ENCODE results near the gene SIGLEC8. TPM values are rescaled to one million over a fixed set of nuclear protein-coding genes. Genes with fewer than 3 reads are reported as not detected.

The SIGLEC8 gene
- total RNA-seq, 1 experiment from 2014 or later: not detected

DNA sequence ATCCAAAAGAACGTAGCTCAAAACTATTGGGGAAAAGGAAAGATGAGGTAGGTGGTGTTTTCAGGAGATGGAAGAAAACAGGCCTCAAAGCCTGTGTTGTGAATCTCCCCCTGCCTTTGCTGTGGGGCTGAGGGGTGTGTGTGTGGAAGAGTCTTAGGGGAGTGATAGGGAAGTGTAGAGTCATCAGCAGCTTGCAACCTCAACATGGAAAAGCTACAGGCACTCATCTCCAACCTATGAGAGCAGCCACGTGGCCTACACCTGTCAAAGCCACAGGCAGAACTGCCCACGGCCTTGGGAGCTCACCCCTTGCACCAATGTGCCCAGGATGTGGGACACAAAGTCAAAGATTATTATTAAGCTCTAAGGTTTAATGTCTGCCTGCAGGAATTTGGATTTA lies 47.6 kb upstream of the SIGLEC8 start:
- H3K4me1 ChIP-seq (ENCODE audit: insufficient read depth, low read length): no peaks in the 10 kb centered on the region
- ChIA-PET CTCF (no interaction called here), POLR2A (ENCODE audit: unreplicated experiment) (no interaction called here)
- H4K20me1 ChIP-seq (ENCODE audit: low read length): no peaks in the 10 kb centered on the region
- H3K4me2 ChIP-seq (ENCODE audit: low read length): no peak overlapping the region
- H2AFZ ChIP-seq (ENCODE audit: low read length): no peak overlapping the region
- BruUV-seq (replicated peaks): no TSS peak
- H3K9me3 ChIP-seq (ENCODE audit: low read length): no peaks in the 10 kb centered on the region
- peaks cover 43% of the 10 kb centered on the region for H3K27me3 ChIP-seq (ENCODE audit: low read length)
- no peak overlapping the region for H3K27ac ChIP-seq (ENCODE audit: low read length)
- DNase-seq: no peak
- H3K4me3 ChIP-seq (ENCODE audit: low read length): no peak overlapping the region
- no peaks in the 10 kb centered on the region for H3K36me3 ChIP-seq (ENCODE audit: low read depth, low read length)
- no peaks in the 10 kb centered on the region for H3K79me2 ChIP-seq (ENCODE audit: low read length)
- no peaks in the 10 kb centered on the region for H3F3A ChIP-seq (ENCODE audit: low read length, unreplicated experiment)
- H3K9ac ChIP-seq (ENCODE audit: low read length): no peak overlapping the region
- no peak for ATAC-seq
- TF ChIP-seq EZH2phosphoT487 (IDR thresholded peaks at IDR 0.05; ENCODE audit: borderline replicate concordance, low read length) (no peak), EZH2 (IDR thresholded peaks at IDR 0.05; ENCODE audit: low read length, unreplicated experiment) (no peak)
- TF ChIP-seq, protein P1, sequence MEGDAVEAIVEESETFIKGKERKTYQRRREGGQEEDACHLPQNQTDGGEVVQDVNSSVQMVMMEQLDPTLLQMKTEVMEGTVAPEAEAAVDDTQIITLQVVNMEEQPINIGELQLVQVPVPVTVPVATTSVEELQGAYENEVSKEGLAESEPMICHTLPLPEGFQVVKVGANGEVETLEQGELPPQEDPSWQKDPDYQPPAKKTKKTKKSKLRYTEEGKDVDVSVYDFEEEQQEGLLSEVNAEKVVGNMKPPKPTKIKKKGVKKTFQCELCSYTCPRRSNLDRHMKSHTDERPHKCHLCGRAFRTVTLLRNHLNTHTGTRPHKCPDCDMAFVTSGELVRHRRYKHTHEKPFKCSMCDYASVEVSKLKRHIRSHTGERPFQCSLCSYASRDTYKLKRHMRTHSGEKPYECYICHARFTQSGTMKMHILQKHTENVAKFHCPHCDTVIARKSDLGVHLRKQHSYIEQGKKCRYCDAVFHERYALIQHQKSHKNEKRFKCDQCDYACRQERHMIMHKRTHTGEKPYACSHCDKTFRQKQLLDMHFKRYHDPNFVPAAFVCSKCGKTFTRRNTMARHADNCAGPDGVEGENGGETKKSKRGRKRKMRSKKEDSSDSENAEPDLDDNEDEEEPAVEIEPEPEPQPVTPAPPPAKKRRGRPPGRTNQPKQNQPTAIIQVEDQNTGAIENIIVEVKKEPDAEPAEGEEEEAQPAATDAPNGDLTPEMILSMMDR (conservative IDR thresholded peaks at IDR 0.05; ENCODE audit: low read depth, low read length): no peak
- H3K9me2 ChIP-seq (replicated peaks; ENCODE audit: low read length): no peaks in the 10 kb centered on the region
- intact Hi-C loops (cut with micrococcal nuclease): no loop called here

DNA sequence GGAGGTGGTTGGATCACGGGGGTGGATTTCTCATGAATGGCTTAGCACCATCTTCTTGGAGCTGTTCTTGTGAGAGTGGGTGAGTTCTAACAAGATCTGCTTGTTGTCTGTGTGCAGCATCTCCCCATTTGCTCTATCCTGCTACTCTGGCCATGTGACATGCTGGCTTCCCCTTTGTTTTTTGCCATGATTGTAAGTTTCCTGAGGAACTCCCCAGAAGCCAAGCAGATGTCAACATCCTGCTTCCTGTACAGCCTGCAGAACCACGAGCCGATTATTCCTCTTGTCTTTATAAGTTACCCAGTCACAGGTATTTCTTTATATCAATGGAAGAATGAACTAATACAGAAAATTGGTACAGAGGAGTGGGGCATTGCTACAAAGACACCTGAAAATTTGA lies 45.6 kb upstream of the SIGLEC8 start:
- Histone ChIP-seq H3K9me2 (replicated peaks; ENCODE audit: low read length) (no peaks in the 10 kb centered on the region), H3K4me2 (ENCODE audit: low read length) (no peak overlapping the region), H3K27me3 (ENCODE audit: low read length) (peaks cover 39% of the 10 kb centered on the region), H4K20me1 (ENCODE audit: low read length) (no peaks in the 10 kb centered on the region), H3K9me3 (ENCODE audit: low read length) (no peaks in the 10 kb centered on the region), H3K9ac (ENCODE audit: low read length) (no peak overlapping the region), H3K27ac (ENCODE audit: low read length) (no peak overlapping the region), H3K36me3 (ENCODE audit: low read depth, low read length) (no peaks in the 10 kb centered on the region), H2AFZ (ENCODE audit: low read length) (no peak overlapping the region), H3K4me3 (ENCODE audit: low read length) (no peak overlapping the region), H3K79me2 (ENCODE audit: low read length) (no peaks in the 10 kb centered on the region), H3F3A (ENCODE audit: low read length, unreplicated experiment) (no peaks in the 10 kb centered on the region), H3K4me1 (ENCODE audit: insufficient read depth, low read length) (no peaks in the 10 kb centered on the region)
- no peak for ATAC-seq
- POLR2A ChIA-PET (ENCODE audit: unreplicated experiment): no interaction called here
- DNase-seq: no peak
- TF ChIP-seq, protein P1 (conservative IDR thresholded peaks at IDR 0.05; ENCODE audit: low read depth, low read length): no peak
- TF ChIP-seq EZH2 (IDR thresholded peaks at IDR 0.05; ENCODE audit: low read length, unreplicated experiment): no peak
- TF ChIP-seq EZH2phosphoT487 (IDR thresholded peaks at IDR 0.05; ENCODE audit: borderline replicate concordance, low read length): no peak
- BruUV-seq (replicated peaks): no TSS peak
- CTCF ChIA-PET: interaction anchor here (0.6 kb wide), 1 partner anchor 82 kb away, joined by 3 read pairs; no protein-coding TSS in a partner anchor
- intact Hi-C loops (cut with micrococcal nuclease): no loop called here

DNA sequence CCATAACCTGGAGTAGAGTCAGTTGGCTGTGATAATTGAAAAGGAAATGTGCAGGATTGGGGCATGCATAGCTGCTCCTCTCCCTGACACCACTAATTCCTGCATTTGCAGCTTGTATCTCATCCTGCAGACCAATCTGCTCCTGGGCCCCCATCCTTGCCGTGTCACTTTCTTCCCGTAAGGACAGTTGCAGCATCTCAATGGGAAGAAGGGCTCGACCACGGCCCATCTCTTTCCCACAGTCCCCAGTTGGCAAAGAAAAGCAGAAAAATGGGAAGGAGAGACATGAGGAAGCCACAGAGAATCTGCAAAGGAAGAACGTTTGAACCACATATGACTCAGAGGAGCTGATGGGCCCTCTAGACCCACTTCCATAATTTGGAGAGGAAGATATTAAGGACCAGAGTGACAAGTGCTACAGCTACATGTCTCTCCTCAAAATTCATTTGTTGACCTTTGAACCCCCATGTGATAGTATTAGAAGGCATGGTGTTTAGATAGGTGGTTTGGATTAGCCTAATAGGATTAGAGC lies 45.1 kb upstream of the SIGLEC8 start:
- CTCF ChIA-PET: no interaction called here
- Histone ChIP-seq H3K79me2 (ENCODE audit: low read length) (no peaks in the 10 kb centered on the region), H3K4me2 (ENCODE audit: low read length) (no peak overlapping the region)

More for the DNA sequence above, 45.1 kb upstream of the SIGLEC8 start:
- POLR2A ChIA-PET (ENCODE audit: unreplicated experiment): no interaction called here
- TF ChIP-seq EZH2phosphoT487 (IDR thresholded peaks at IDR 0.05; ENCODE audit: borderline replicate concordance, low read length) (no peak), EZH2 (IDR thresholded peaks at IDR 0.05; ENCODE audit: low read length, unreplicated experiment) (no peak)
- TF ChIP-seq, protein P1 (conservative IDR thresholded peaks at IDR 0.05; ENCODE audit: low read depth, low read length): no peak
- ATAC-seq (no peak), DNase-seq (no peak)
- Histone ChIP-seq H3K9ac (ENCODE audit: low read length) (no peak overlapping the region), H3K27ac (ENCODE audit: low read length) (no peak overlapping the region), H3K27me3 (ENCODE audit: low read length) (peaks cover 36% of the 10 kb centered on the region), H3F3A (ENCODE audit: low read length, unreplicated experiment) (no peaks in the 10 kb centered on the region), H3K36me3 (ENCODE audit: low read depth, low read length) (no peaks in the 10 kb centered on the region), H3K9me3 (ENCODE audit: low read length) (no peaks in the 10 kb centered on the region), H3K4me3 (ENCODE audit: low read length) (no peak overlapping the region), H3K4me1 (ENCODE audit: insufficient read depth, low read length) (no peaks in the 10 kb centered on the region), H4K20me1 (ENCODE audit: low read length) (no peaks in the 10 kb centered on the region), H3K9me2 (replicated peaks; ENCODE audit: low read length) (no peaks in the 10 kb centered on the region), H2AFZ (ENCODE audit: low read length) (no peak overlapping the region)
- no TSS peak for BruUV-seq (replicated peaks)
- intact Hi-C loops (cut with micrococcal nuclease): no loop called here

Data from PC-3 (cell line).